Measurements from ENCODE around the gene GABRA4.

DNA sequence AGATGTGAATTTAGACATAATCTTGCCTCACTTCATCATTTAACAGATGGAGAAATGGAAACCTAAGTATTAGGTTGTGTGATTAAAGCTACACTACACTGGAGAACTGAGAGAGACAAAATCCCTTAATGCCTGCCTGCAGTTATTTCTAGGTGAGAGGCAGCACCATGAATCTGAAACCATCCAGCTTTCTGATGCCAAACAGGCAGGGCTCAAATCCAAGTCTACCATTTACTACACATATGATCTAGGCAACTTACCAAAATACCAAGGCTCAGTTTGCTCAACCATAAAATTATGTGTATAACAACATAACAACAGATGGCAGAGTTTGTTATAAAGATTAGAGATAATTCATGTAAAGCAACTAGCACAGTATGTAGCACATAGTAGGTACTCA, 38.7 kb downstream of the GABRA4 start:
- TF ChIP-seq, protein P1, sequence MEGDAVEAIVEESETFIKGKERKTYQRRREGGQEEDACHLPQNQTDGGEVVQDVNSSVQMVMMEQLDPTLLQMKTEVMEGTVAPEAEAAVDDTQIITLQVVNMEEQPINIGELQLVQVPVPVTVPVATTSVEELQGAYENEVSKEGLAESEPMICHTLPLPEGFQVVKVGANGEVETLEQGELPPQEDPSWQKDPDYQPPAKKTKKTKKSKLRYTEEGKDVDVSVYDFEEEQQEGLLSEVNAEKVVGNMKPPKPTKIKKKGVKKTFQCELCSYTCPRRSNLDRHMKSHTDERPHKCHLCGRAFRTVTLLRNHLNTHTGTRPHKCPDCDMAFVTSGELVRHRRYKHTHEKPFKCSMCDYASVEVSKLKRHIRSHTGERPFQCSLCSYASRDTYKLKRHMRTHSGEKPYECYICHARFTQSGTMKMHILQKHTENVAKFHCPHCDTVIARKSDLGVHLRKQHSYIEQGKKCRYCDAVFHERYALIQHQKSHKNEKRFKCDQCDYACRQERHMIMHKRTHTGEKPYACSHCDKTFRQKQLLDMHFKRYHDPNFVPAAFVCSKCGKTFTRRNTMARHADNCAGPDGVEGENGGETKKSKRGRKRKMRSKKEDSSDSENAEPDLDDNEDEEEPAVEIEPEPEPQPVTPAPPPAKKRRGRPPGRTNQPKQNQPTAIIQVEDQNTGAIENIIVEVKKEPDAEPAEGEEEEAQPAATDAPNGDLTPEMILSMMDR (IDR thresholded peaks at IDR 0.05): no peak
- no peak for TF ChIP-seq POLR2A (IDR thresholded peaks at IDR 0.05)
